ENCODE results near the gene EXOC1L. TPM values are rescaled to one million over a fixed set of nuclear protein-coding genes. Genes with fewer than 3 reads are reported as not detected.

EXOC1L gene
- total RNA-seq, 6 experiments from 2014 or later = not detected

- Mint-ChIP-seq H3K4me1 (ENCODE audit: low read depth) (no peaks in the 10 kb centered on the region), H3K4me3 (no peak overlapping the region), H3K9me3 (no peaks in the 10 kb centered on the region), H3K27me3 (ENCODE audit: insufficient read depth) (peaks cover 4% of the 10 kb centered on the region), H3K27ac (no peak overlapping the region), H3K36me3 (ENCODE audit: low read depth) (no peaks in the 10 kb centered on the region)
- DNase-seq = no peak
- TF ChIP-seq CTCF (IDR thresholded peaks at IDR 0.05) = no peak
These were observed 7.4 kb downstream of the EXOC1L start for GRCh38 chr4:55826986-55827385.

GRCh38 chr4:55827582-55827981 is 8.0 kb downstream of the EXOC1L start:
- H3K9me3 Mint-ChIP-seq = no peaks in the 10 kb centered on the region
- TF ChIP-seq CTCF (IDR thresholded peaks at IDR 0.05) = no peak
- no peak overlapping the region for H3K4me3 Mint-ChIP-seq
- no peaks in the 10 kb centered on the region for H3K4me1 Mint-ChIP-seq (ENCODE audit: low read depth)
- no peaks in the 10 kb centered on the region for H3K36me3 Mint-ChIP-seq (ENCODE audit: low read depth)
- no peak for DNase-seq
- no peak overlapping the region for H3K27ac Mint-ChIP-seq
- H3K27me3 Mint-ChIP-seq (ENCODE audit: insufficient read depth) = peaks cover 4% of the 10 kb centered on the region

DNA sequence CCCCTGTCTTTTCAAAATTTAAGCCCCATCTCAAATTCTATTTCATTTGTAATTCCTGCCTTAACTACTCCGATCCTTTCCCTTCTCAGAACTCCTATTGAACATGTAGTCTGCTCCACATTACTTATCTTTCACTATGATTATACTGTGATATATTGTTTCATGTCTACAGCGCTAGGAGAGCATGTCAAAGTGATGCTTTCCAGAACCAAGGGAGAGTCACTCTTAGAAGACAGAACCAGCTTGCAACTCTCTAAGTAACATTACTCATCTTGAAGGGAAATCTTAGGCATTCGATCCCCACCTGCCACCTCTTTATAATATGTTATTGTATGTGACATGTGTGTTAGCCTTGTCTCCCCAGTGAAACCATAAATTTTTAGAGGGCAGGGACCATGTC is 10.5 kb downstream of the EXOC1L start:
- no peaks in the 10 kb centered on the region for H3K9me3 Mint-ChIP-seq
- peaks cover 4% of the 10 kb centered on the region for H3K27me3 Mint-ChIP-seq (ENCODE audit: insufficient read depth)
- no peak overlapping the region for H3K27ac Mint-ChIP-seq
- DNase-seq = no peak
- no peak for TF ChIP-seq CTCF (IDR thresholded peaks at IDR 0.05)
- H3K36me3 Mint-ChIP-seq (ENCODE audit: low read depth) = no peaks in the 10 kb centered on the region
- H3K4me1 Mint-ChIP-seq (ENCODE audit: low read depth) = no peaks in the 10 kb centered on the region
- no peak overlapping the region for H3K4me3 Mint-ChIP-seq

DNA sequence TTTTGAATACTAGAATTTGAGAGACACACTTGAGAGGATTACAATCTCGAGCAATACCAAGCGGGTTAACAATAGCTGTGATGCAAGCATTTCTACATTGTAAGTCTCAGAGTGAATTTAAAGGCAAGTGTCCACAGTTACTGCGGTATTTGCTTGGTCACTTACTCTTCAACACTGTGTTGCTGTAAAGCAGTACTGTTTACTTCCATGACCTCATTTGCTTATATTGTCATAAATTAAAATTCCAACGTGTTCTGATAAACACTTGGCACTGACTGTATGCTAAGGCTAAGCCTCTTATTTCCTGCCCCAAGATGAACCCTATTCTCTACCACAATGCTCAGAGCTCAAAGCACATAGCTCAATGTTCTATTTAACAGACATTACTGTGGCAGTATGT is 11.1 kb downstream of the EXOC1L start:
- no peak overlapping the region for H3K4me3 Mint-ChIP-seq
- no peaks in the 10 kb centered on the region for H3K9me3 Mint-ChIP-seq
- H3K4me1 Mint-ChIP-seq (ENCODE audit: low read depth) = no peaks in the 10 kb centered on the region
- H3K27me3 Mint-ChIP-seq (ENCODE audit: insufficient read depth) = peaks cover 4% of the 10 kb centered on the region
- H3K36me3 Mint-ChIP-seq (ENCODE audit: low read depth) = no peaks in the 10 kb centered on the region
- no peak for TF ChIP-seq CTCF (IDR thresholded peaks at IDR 0.05)
- DNase-seq = no peak
- H3K27ac Mint-ChIP-seq = no peak overlapping the region

- Mint-ChIP-seq H3K9me3 (no peaks in the 10 kb centered on the region), H3K27me3 (ENCODE audit: insufficient read depth) (no peaks in the 10 kb centered on the region), H3K36me3 (ENCODE audit: low read depth) (no peaks in the 10 kb centered on the region), H3K4me1 (ENCODE audit: low read depth) (no peaks in the 10 kb centered on the region), H3K4me3 (no peak overlapping the region), H3K27ac (no peak overlapping the region)
- no peak for TF ChIP-seq CTCF (IDR thresholded peaks at IDR 0.05)
- no peak for DNase-seq
These were observed 14.7 kb downstream of the EXOC1L start for GRCh38 chr4:55834086-55834795.
